GM21447 (cell line): ENCODE data around the gene PHF24.
A peak's percentile ranks its signal among the peaks of the same experiment; 100 is the strongest.
"Not testable (repeated sequence)": the region's sequence is repeated elsewhere in the genome, so short reads cannot be mapped to it uniquely, and the experiment has no call there.

Experiments
- ATAC-seq: cut with Tn5 transposase; IDR thresholded peaks from one replicate; pipeline ENCODE4 v1.9.1; 2021; ENCODE audit not compliant: unreplicated experiment

Gene PHF24

DNA sequence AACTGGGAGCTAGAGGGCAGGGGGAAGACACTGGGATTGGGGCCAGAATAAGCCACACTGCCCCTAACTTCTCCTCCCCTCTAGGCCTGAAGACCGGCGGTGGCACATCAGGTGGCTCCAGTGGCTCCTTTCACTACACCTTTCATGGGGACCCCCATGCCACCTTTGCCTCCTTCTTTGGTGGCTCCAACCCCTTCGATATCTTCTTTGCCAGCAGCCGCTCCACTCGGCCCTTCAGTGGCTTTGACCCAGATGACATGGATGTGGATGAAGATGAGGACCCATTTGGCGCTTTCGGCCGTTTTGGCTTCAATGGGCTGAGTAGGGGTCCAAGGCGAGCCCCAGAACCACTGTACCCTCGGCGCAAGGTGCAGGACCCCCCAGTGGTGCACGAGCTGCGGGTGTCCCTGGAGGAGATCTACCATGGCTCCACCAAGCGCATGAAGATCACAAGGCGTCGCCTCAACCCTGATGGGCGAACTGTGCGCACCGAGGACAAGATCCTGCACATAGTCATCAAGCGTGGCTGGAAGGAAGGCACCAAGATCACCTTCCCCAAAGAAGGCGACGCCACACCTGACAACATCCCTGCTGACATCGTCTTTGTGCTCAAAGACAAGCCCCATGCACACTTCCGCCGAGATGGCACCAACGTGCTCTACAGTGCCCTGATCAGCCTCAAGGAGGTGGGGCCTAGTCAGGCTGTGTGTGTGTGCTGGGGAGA, 38.3 kb downstream of the PHF24 start:
- ATAC-seq: no peak

DNA sequence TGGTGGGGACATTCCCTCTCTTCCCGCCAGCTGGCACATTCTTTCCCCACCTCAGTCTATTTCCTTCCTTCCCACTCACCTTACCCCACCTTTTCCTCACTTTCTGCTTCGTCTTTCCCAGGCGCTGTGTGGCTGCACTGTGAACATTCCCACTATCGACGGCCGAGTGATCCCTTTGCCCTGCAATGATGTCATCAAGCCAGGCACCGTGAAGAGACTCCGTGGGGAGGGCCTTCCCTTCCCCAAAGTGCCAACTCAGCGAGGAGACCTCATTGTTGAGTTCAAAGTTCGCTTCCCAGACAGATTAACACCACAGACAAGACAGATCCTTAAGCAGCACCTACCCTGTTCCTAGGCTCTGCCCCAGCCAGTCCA, 38.8 kb downstream of the PHF24 start:
- no peak for ATAC-seq

DNA sequence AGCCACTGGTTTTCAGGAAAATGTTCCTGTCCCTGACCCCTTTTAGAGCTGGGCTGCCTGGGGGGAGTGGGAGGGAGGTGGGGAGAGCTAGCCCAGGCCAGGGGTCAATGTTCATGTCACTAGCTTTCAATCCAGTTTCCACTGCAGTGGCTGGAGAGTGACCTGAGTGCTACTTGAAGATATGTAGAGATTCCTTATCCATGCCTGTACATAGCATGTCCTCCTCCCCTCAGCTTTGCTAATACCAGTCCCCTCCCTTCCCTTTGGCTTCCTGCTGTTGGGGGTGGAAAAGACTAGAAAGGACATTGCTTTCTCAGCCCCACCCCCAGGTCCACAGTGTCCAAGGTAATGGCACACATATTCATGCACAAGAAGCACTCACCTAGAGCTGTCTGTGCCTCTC, 39.3 kb downstream of the PHF24 start:
- ATAC-seq: no peak

DNA sequence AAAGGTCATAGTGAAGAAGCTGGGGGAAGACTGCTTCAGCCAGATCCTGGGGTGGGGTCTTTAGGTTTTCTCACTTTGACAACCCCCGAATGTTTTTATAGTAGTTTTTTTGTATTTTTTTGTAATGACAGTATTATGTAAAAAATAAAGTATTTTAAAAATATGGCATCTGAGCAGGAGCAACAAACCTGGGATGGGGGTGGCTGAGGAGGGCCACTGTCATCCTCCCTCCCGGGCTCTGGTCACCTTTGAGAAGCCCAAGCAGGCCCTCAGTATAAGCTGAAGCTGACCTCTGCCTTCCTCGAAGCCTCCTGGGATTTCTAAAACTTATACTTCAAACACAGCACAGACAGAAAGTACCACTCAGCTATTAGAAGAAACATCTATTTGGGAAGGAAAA, 40.2 kb downstream of the PHF24 start:
- ATAC-seq: no peak

DNA sequence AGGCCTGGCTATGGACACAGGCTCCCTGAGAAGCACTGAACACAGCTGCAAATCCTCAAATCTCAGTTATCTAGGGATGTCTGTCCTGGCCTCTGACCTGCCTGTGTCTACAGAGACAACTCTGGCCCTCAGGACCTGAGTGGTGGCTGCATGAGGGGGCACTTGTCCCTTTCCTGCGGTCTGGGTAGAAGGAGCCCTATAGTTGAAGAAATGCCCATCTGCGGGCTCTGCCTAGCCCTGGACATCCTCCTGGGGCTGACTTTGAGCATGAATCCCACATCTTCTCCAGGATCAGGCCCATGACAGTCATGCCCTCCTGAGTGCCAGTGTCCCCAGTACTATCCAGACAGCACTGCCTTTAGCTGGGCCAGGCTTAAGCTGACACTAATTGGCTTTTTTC, 41.5 kb downstream of the PHF24 start:
- ATAC-seq: no peak

DNA sequence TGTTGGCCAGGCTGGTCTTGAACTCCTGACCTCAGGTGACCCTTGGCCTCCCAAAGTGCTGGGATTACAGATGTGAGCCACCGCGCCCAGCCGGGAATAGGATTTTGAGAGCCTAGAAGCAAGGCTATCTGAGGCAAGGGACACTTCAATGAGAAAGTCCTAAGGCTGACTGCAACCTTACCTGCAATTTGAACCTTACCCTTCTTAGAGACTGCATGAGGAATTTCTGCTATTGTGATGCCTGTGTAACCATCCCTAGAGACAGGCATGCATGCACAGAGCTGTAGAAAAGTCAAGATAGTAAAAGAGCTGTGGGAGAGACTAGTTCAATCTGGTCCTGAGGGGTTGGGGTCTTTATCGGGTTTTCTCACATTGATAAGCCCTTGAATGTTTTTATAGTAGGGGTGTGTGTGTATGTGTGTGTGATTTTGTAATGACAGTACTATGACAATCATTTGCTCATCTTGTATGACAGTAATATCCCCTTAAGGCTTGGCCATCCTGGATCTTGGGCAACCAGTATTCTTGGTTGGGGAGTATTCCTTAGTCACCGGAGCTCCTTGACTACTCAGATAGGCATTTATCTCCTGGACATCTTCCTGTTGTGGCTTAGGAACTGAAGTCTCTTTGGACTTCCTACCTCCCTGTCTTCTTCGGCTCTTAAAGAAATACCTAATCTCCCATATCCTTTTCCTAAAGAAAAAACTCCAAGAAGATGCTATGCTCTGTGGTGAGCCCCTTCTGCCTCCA, 42.6 kb downstream of the PHF24 start:
- ATAC-seq: no peak

DNA sequence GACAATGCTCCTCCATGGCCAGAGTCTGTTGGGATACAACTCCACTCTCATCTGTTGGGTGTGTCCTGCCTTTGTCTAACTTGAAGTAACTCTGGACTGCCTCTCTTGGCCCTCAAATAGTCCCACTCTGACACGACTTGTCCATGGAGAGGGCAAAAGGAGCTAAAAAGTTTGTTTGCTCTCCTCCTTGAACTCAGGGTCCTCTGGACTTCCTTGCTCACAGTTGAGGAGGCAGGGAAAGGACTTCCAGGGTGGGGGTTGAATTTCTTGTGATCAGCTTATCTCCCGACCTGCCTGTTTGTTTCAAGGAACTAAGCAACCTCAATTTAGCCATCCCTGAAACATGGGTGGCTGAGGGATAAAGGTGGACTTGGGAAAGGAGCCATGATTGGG, 43.2 kb downstream of the PHF24 start:
- ATAC-seq: no peak

DNA sequence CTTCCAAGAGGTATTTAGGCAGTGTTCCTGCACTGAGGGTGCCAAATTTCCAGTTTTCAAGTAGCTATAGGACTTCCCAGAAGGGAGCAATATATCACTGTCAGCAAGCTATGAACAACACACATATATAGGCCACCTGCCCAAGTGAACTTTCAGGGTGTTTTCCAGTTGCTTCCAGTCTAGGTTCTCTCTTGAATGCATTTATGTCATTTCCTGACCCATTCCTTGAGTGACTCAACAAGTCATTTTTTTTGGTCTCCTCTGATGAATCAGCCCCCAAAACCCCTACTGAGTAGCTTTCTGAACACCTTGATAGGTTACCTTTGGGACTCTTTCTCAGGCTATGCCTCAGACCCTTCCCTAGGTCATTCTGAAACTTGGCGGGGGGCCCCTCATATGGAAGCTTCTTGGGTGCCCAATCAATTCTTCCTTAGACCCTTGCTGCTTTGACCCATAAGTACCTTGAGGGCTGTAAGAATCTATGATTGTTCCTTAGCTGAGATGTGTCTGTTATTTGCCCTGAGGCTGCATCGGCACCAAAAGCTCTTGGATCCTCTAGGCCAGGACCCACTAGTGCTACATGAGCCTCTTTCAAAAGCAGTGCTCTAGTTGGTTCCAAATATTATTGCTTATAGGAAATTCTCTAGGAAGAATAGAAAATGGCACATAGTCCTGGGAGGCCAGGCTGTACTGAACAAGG, 43.9 kb downstream of the PHF24 start:
- peak; percentile 81 for ATAC-seq

DNA sequence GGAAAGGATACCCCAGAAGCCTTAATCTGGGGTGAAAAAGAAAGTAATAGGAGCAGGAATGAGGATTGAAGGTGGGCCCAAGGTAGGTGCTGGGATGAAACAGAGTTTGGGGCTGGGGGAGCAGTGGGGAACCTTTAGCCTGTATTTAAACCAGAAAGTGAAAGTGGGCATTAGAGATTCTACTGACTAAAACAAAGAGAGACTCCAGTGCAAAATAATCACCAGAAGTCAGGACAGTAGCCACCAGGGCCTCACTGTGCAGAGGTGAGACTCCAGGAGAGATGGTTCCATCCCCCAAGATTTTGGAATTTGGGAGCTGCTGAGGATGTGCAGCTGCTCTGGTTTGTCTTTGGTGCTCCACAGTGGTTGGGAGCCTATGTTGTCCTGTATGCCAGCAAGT, 44.5 kb downstream of the PHF24 start:
- no peak for ATAC-seq

DNA sequence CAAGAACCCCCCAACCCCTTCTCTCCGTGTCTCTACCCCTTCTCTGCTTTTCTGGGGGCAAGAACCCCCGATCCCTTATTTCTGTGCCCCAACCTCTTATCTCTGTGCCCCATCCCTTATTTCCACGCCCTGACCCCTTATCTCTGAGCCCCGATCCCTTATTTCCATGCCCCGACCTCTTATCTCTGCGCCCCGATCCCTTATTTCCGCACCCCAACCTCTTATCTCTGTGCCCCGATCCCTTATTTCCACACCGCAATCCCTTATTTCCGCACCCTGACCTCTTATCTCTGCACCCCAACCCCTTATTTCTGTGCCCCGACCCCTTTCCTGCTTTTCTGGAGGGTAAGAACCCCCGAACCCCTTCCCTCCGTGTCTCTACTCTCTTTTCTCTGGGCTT, 46.2 kb downstream of the PHF24 start:
- not testable (repeated sequence) for ATAC-seq

DNA sequence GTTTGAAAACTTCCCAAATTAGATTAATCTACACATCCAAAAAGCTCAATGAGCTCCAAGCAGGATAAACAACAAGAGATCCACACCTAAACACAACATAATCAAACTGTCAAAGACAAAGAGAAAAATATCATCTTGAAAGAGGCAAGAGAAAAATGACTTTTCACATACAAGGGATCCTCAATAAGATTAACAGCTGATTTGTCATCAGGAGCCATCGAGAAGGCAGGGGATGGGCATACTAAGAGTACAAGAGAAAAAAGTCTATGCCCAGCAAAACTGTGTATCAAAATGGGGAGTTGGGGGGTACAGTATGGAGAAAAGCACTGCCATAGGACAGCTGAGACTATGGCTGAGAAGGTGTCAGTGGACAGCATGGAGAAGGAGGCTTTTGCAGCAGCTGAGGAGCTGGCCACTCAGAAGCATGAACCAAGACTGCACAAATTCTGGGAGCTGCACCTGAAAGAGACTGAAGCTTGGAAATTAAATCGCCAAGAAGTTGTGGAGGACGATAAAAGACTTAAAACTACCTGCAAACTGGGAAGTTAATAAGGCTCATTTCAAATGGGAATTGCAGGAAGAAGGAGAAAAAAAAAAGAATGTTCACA, 52.4 kb downstream of the PHF24 start:
- no peak for ATAC-seq

DNA sequence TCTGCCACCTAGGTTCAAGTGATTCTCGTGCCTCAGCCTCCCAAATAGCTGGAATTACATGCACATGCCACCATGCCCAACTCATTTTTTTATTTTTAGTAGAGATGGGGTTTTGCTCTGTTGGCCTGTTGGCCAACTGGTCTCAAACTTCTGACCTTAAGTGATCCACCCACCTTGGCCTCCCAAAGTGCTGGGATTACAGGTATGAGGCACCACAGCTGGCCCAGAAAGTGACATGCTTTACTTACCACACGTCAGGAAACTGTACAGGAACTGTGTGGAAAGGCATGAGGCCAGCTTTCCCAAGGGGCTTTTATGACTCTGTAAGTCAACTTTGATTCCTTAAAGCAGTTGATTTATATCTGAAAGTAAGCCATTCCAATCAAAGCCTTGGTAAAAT, 56.4 kb downstream of the PHF24 start:
- no peak for ATAC-seq

DNA sequence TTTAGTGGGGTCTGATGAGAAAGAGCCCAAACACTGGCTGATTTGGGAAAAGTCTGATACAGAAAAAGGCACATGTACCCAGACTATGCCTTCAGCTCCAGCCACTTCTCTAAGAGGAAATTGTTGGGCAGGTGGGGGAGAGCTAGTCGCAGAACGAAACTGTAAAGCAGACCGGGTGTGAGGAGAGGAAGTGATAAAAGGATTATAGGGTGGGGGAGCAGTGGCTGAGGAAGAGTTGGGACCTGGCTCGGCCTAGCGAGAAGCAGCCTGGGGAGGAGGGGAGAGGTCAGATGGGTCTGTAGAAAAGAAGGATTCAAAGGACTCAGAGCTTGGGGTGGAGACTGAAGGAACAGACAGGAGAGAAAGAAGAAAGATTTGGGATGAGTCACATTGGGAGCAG, 65.4 kb downstream of the PHF24 start:
- not testable (repeated sequence) for ATAC-seq

DNA sequence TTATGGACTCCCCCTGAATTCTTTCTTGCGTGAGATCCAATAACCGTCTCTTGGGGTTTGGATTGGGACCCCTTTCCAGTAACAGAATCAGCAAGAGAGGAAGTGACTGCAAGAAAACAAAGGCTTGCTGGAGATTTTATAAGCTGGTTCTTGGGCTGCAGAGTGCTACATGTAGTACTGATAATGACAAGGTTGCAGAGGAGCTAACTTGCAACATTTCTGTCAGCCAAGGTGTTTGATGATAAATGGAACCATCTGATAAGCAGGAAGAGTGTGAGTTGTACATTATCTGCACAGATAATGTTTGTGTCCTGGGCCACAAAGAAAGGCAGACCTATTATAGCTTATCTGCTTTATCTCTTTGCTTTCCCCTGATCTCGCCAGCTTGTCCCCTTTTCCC, 68.6 kb downstream of the PHF24 start:
- no peak for ATAC-seq

DNA sequence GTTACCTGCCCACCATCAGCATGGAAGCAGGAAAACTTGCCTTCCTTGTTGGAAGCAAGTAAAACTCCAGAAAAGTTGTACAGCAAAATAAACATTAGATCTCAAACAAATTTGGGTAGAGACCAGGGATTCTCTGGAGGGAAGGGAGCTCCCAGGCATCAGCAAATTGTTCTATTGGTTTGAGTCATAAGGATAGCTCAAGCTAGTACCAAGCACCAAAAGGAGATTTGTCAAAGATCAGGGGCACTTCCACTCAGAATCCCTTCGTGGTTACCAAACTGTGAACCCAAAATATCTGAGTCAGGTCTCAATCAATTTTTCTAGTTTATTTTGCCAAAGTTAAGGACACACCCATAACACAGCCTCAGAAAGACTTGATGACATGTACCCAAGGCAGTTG, 69.3 kb downstream of the PHF24 start:
- no peak for ATAC-seq

DNA sequence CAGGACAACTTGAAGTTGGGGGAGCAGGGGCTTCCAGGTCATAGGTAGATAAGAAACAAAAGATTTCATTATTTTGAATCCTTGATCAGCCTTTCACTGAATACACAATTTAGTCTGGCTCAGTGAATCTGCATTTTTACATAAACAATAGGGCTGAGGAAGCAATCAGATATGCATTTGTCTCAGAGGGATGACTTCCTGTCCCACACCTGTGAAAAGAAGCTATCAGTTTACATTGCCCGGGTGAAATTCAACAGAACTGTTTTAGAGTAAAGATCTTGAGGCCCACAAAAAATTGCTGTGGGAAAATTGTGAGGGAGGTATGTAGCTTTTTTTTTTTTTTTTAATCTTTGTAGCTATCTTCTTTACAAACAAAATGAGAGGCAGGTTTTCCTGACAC, 69.8 kb downstream of the PHF24 start:
- no peak for ATAC-seq

DNA sequence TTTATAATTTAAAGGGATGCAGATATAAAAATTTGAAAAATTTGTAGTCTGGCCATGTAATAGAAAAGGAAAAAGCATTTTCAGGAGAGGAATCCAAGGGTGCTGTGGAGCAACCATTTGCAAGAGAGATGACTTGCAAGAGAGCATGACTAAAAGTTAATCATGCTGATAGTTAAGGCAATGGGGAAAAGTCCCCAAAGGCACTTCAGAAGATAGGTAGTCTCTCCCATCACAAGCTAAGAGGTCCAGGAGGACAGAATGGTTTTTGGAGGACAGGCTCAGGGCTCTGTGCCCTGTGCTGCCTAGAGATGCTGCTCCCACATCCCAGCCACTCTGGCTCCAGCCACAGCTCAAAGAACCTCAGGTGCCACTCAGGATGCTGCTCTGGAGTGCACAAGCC, 70.3 kb downstream of the PHF24 start:
- no peak for ATAC-seq

DNA sequence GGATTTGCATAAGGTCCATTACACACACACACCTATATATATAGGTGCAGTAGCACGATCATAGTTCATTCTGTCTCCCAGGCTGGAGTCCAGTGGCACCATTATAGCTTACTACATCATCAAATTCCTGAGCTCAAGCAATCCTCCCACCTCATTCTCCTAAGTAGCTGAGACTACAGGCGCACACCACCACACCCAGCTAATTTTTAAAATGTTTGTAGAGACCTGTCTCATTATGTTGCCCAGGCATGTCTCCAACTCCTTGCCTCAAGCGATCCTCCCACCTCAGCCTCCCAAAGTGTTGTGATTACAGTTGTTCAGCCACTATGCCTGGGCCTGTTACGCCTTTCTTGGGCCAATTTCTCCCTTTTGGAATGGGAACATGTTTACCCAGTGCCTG, 71.2 kb downstream of the PHF24 start:
- no peak for ATAC-seq

DNA sequence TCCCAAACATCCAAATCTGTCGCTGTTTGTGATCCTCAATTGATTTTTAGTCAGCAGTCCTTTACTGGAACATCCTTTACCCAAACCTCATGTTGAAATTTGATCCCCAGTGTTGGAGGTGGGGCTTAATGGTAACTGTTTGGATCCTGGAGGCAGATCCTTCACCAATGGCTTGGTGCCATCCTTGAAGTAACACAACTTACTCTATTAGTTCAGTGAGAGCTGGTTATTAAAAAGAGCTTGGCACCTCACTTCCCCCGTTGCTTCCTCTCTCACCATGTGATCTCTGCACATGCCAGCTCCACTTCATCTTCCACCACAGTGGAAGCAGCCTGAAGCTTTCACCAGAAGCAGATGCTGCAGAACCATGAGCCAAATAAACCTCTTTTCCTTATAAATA, 71.8 kb downstream of the PHF24 start:
- ATAC-seq: no peak
